Right cardiac atrium (tissue), 5 donors: ENCODE measurements around the gene GARNL3. TPM values are rescaled to one million over a fixed set of nuclear protein-coding genes. Genes with fewer than 3 reads are reported as not detected.
A peak's percentile ranks its signal among the peaks of the same experiment; 100 is the strongest.

Source experiments
- ATAC-seq, 2 donors: fragments of 200-7000 bp; cut with Tn5 transposase; one replicate each; pipeline versions ENCODE4 v1.8.0 to v1.9.1; 2020; ENCODE audit warnings: moderate library complexity in 2 of 2, mild to moderate bottlenecking in 1 of 2
- DNase-seq, 3 donors: peaks; one replicate each; pipeline ENCODE4 v3.0.0-alpha.2; 2020
- H3K27ac ChIP-seq: one replicate; pipeline ENCODE4 v1.5.1; 2013; ENCODE audit warnings: mild to moderate bottlenecking, low read length, control low read depth, moderate library complexity
- H3K27me3 ChIP-seq: one replicate; pipeline ENCODE4 v1.6.1; 2013; ENCODE audit not compliant: control insufficient read depth, insufficient read depth
- H3K4me1 ChIP-seq: one replicate; pipeline ENCODE4 v1.6.1; 2013; ENCODE audit warnings: low read length; ENCODE audit not compliant: control insufficient read depth, insufficient read depth
- H3K4me3 ChIP-seq: one replicate; pipeline ENCODE4 v1.5.1; 2013; ENCODE audit warnings: low read length, control low read depth
- H3K9me3 ChIP-seq: one replicate; pipeline ENCODE4 v1.6.1; 2013; ENCODE audit warnings: low read length; ENCODE audit not compliant: control insufficient read depth
- WGBS: extraction: QIAGEN DNeasy Blood & Tissue Kit; methylation state at CpG from one replicate; pipeline ENCODE4 v1.1.7; 2013; 5-methylcytosine and 5-hydroxymethylcytosine counted together
- intact Hi-C, 4 donors: fragments of 100-400 bp; cut with DNase I; formaldehyde crosslinking; loops; one replicate each; pipeline versions ENCODE4 v1.11.0 to v1.14.0; 2022 to 2023
- polyA plus RNA-seq: library from polyadenylated mRNA; stranded (reverse); fragments of 200-250 nt; gene quantifications from one replicate; pipeline ENCODE4 v1.2.3, GENCODE V29; 2013
- total RNA-seq, 4 donors: library from RNA; stranded (reverse); fragmentation: NEBNext Ultra II Directional; extraction: Animal tissue kit (Norgen Biotek cat#: 25700); gene quantifications; one replicate each; pipeline ENCODE4 v1.2.1, GENCODE V29; 2021
- donor health status: healthy with polysubstance abuse.
- donor health status: DM: no; HTN: yes; CAD: no.
- donor health status: DM: no; HTN: no; CAD: no.
- donor health status: DM: no; HTN: yes; CAD: no; lungs with severe emphysema.
- donor health status: DM: yes; HTN: yes; CAD: no.

The GARNL3 gene
- total and polyA plus RNA-seq, 5 donors = 9.1 to 24.2 (median 16.4) TPM

GRCh38 chr9:127334725-127335124 is 70.2 kb downstream of the GARNL3 start:
- WGBS = 70% methylated on average over 2 of the region's 2 CpGs
- ATAC-seq = no peak
- Histone ChIP-seq H3K27me3 (no peaks in the 10 kb centered on the region), H3K27ac (no peak overlapping the region), H3K9me3 (no peaks in the 10 kb centered on the region), H3K4me3 (no peak overlapping the region), H3K4me1 (peaks cover 15% of the 10 kb centered on the region)
- intact Hi-C loops = no loop called here
- no peak for DNase-seq

- Histone ChIP-seq H3K27me3 (no peaks in the 10 kb centered on the region), H3K27ac (peak overlapping the region; percentile 77), H3K4me3 (no peak overlapping the region), H3K9me3 (no peaks in the 10 kb centered on the region), H3K4me1 (peaks cover 22% of the 10 kb centered on the region)
- WGBS = 81% methylated on average over 5 of the region's 5 CpGs
- DNase-seq (no peak), ATAC-seq (no peak)
- intact Hi-C loops = no loop called here
These were observed 71.5 kb downstream of the GARNL3 start for GRCh38 chr9:127336086-127336485.

GRCh38 chr9:127336506-127337352 is 72.2 kb downstream of the GARNL3 start:
- H3K4me3 ChIP-seq = no peak overlapping the region

GRCh38 chr9:127340721-127341120 is 76.1 kb downstream of the GARNL3 start:
- 51% methylated on average over 2 of the region's 2 CpGs for WGBS
- no peaks in the 10 kb centered on the region for H3K9me3 ChIP-seq
- peaks cover 20% of the 10 kb centered on the region for H3K4me1 ChIP-seq
- DNase-seq = no peak
- intact Hi-C loops = loop anchor here in 1 of 4 donors (10.0 kb wide), 1 partner anchor 126 kb away; no protein-coding TSS in a partner anchor
- no peak overlapping the region for H3K4me3 ChIP-seq
- ATAC-seq = peak; percentile 39 to 75
- no peaks in the 10 kb centered on the region for H3K27me3 ChIP-seq
- peak overlapping the region; percentile 43 for H3K27ac ChIP-seq

More at GRCh38 chr9:127336506-127337352, 72.2 kb downstream of the GARNL3 start:
- 20% methylated on average over 3 of the region's 3 CpGs for WGBS
- intact Hi-C loops = no loop called here
- no peaks in the 10 kb centered on the region for H3K9me3 ChIP-seq
- peak overlapping the region; percentile 85 for H3K27ac ChIP-seq
- DNase-seq (peak; percentile 80 to 87 (median 82)), ATAC-seq (peak; percentile 64 to 71)
- no peaks in the 10 kb centered on the region for H3K27me3 ChIP-seq
- peaks cover 22% of the 10 kb centered on the region for H3K4me1 ChIP-seq

- WGBS = 68% methylated on average over 3 of the region's 3 CpGs
These were observed 76.6 kb downstream of the GARNL3 start for GRCh38 chr9:127341152-127341551.

GRCh38 chr9:127344368-127345000 is 79.9 kb downstream of the GARNL3 start:
- no peak overlapping the region for H3K4me3 ChIP-seq
- H3K27ac ChIP-seq = no peak overlapping the region
- intact Hi-C loops = loop anchor here in 1 of 4 donors (10.0 kb wide), 1 partner anchor 130 kb away; no protein-coding TSS in a partner anchor
- WGBS = 59% methylated on average over 7 of the region's 7 CpGs
- H3K27me3 ChIP-seq = no peaks in the 10 kb centered on the region
- ATAC-seq = no peak
- no peaks in the 10 kb centered on the region for H3K9me3 ChIP-seq
- DNase-seq = no peak
- peaks cover 9% of the 10 kb centered on the region for H3K4me1 ChIP-seq

More at GRCh38 chr9:127341152-127341551, 76.6 kb downstream of the GARNL3 start:
- Histone ChIP-seq H3K27ac (peak overlapping the region; percentile 43), H3K9me3 (no peaks in the 10 kb centered on the region), H3K4me3 (no peak overlapping the region), H3K27me3 (no peaks in the 10 kb centered on the region), H3K4me1 (peaks cover 16% of the 10 kb centered on the region)
- ATAC-seq (peak; percentile 37 to 55), DNase-seq (peak in 1 of 3 donors; percentile 56)
- intact Hi-C loops = loop anchor here in 1 of 4 donors (10.0 kb wide), 1 partner anchor 126 kb away; no protein-coding TSS in a partner anchor

- Histone ChIP-seq H3K4me1 (peaks cover 7% of the 10 kb centered on the region), H3K27ac (no peak overlapping the region), H3K9me3 (no peaks in the 10 kb centered on the region), H3K4me3 (no peak overlapping the region), H3K27me3 (no peaks in the 10 kb centered on the region)
- WGBS = 87% methylated on average over 3 of the region's 3 CpGs
- intact Hi-C loops = loop anchor here in 3 of 4 donors (5.0 to 10.0 kb wide), 3 partner anchors 123 to 131 kb away; no protein-coding TSS in a partner anchor
- no peak for DNase-seq
- ATAC-seq = no peak
These were observed 81.0 kb downstream of the GARNL3 start for GRCh38 chr9:127345566-127345965.

- intact Hi-C loops = loop anchor here in 3 of 4 donors (5.0 to 10.0 kb wide), 3 partner anchors 124 to 132 kb away; no protein-coding TSS in a partner anchor
- ATAC-seq (no peak), DNase-seq (no peak)
- peaks cover 2% of the 10 kb centered on the region for H3K4me1 ChIP-seq
- H3K4me3 ChIP-seq = no peak overlapping the region
- no peaks in the 10 kb centered on the region for H3K9me3 ChIP-seq
- H3K27ac ChIP-seq = no peak overlapping the region
- 86% methylated on average over 6 of the region's 6 CpGs for WGBS
- no peaks in the 10 kb centered on the region for H3K27me3 ChIP-seq
These were observed 82.0 kb downstream of the GARNL3 start for GRCh38 chr9:127346584-127346983.

- ATAC-seq (peak in 1 of 2 donors; percentile 81), DNase-seq (no peak)
- intact Hi-C loops = loop anchor here in 3 of 4 donors (5.0 to 10.0 kb wide), 3 partner anchors 126 to 133 kb away; no protein-coding TSS in a partner anchor
- Histone ChIP-seq H3K4me1 (peaks cover 3% of the 10 kb centered on the region), H3K27ac (no peak overlapping the region), H3K4me3 (no peak overlapping the region), H3K27me3 (no peaks in the 10 kb centered on the region), H3K9me3 (no peaks in the 10 kb centered on the region)
- 59% methylated on average over 8 of the region's 8 CpGs for WGBS
These were observed 83.5 kb downstream of the GARNL3 start for GRCh38 chr9:127347831-127348776.

GRCh38 chr9:127349483-127350113 is 85.0 kb downstream of the GARNL3 start:
- H3K9me3 ChIP-seq = no peaks in the 10 kb centered on the region
- peaks cover 3% of the 10 kb centered on the region for H3K4me1 ChIP-seq
- intact Hi-C loops = loop anchor here in 3 of 4 donors (5.0 to 10.0 kb wide), 3 partner anchors 127 to 135 kb away; no protein-coding TSS in a partner anchor
- ATAC-seq (no peak), DNase-seq (no peak)
- H3K27me3 ChIP-seq = no peaks in the 10 kb centered on the region
- H3K4me3 ChIP-seq = no peak overlapping the region
- 91% methylated on average over 12 of the region's 12 CpGs for WGBS
- H3K27ac ChIP-seq = no peak overlapping the region
